C4-2B (cell line): ENCODE results near the gene SCML2.

ENCODE experiments used
- ZFX ChIP-seq: fragments of 450-650 bp; IDR thresholded peaks from 2 replicates; pipeline ENCODE4 v1.6.1; 2017
- TF ChIP-seq, protein P1 (sequence below): fragments of 450-650 bp; conservative IDR thresholded peaks from 2 replicates; pipeline ENCODE4 v1.5.1; 2017; ENCODE audit warnings: mild to moderate bottlenecking

DNA sequence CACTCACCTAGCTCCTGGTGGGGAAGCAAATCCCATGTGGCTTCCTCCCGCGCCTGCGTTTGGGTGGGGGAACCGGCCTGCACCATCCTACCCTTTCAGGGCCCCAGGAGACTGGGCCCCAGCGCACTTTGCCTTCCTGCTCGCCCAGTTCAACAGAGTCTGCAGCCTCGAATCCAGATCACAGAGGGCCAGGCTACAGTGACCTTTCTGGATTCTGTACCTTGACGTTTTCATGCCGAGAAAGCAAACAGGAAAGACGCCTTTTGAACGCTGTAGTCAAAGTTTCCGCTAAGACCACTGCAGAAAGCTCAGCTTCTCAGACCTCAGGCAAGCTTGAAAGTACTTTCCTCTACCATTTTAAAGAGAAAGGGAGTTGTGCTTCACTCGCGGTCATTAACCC is 126.4 kb downstream of the SCML2 start:
- TF ChIP-seq, protein P1, sequence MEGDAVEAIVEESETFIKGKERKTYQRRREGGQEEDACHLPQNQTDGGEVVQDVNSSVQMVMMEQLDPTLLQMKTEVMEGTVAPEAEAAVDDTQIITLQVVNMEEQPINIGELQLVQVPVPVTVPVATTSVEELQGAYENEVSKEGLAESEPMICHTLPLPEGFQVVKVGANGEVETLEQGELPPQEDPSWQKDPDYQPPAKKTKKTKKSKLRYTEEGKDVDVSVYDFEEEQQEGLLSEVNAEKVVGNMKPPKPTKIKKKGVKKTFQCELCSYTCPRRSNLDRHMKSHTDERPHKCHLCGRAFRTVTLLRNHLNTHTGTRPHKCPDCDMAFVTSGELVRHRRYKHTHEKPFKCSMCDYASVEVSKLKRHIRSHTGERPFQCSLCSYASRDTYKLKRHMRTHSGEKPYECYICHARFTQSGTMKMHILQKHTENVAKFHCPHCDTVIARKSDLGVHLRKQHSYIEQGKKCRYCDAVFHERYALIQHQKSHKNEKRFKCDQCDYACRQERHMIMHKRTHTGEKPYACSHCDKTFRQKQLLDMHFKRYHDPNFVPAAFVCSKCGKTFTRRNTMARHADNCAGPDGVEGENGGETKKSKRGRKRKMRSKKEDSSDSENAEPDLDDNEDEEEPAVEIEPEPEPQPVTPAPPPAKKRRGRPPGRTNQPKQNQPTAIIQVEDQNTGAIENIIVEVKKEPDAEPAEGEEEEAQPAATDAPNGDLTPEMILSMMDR, result no peak
- no peak for TF ChIP-seq ZFX
